GM21390 (cell line): ENCODE measurements around the gene RALGAPA1.
"Not testable (repeated sequence)": the region's sequence is repeated elsewhere in the genome, so short reads cannot be mapped to it uniquely, and the experiment has no call there.

Source experiments
- ATAC-seq: cut with Tn5 transposase; IDR thresholded peaks from one replicate; pipeline ENCODE4 v1.9.1; 2021; ENCODE audit not compliant: unreplicated experiment

RALGAPA1 gene

DNA sequence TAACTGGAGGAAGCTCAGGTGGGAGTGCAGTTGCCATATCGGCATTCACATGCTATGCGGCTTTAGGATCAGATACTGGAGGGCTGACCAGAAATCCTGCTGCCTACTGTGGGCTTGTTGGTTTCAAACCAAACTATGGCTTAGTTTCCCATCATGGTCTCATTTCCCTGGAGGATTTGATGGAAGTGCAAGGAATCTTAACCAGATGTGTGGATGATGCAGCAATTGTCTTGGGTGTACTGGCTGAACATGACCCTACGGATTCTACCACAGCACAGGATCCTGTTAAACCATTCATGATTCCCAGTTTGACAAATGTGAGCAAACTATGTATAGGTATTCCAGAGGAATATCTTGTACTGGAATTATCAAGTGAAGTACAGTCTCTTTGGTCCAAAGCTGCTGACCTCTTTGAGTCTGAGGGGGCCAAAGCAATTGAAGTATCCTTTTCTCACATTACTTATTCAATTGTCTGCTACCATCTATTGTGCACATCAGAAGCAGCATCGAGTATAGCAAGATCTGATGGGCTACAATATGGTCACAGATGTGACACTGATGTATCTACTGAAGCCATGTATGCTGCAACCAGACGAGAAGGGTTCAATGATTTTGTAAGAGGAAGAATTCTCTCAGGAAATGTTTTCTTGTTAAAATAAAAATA lies 42.9 kb downstream of the RALGAPA1 start:
- no peak for ATAC-seq

DNA sequence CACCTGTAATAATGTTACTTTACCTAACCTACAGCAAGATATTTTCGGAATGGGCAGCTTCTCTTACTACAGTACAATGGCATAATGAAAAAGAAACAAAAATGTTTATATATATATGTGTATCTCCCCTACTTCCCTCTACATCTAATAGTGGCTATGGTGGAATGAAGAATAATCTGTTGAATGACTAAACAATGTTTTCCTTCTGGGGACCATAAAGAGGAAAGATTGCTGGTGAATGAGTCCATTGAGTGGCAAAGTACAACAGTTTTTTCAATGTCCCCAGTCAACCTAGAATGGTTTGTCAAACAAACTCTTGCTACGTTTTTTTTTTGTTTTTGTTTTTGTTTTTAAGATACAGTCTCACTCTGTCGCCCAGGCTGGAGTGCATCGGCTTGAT lies 47.2 kb downstream of the RALGAPA1 start:
- ATAC-seq, result no peak

DNA sequence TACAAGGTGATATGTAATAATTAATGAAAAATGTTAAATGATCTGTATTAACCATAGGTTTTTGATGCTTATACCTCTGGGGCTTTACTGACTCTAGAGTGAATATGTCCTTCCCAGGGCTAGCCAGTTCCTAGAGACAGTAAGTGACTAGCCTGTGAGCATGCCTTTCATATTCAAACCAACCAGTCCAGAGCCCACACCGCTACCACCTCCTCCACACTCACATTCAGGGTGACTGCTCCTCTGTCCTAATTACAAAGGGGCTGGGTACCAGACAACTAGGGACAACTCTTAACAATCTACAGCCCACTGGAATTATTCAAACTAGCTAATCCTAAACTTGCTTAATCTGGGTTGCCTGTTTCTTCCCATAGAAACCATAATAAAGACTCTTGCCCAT lies 49.0 kb downstream of the RALGAPA1 start:
- ATAC-seq, result no peak

DNA sequence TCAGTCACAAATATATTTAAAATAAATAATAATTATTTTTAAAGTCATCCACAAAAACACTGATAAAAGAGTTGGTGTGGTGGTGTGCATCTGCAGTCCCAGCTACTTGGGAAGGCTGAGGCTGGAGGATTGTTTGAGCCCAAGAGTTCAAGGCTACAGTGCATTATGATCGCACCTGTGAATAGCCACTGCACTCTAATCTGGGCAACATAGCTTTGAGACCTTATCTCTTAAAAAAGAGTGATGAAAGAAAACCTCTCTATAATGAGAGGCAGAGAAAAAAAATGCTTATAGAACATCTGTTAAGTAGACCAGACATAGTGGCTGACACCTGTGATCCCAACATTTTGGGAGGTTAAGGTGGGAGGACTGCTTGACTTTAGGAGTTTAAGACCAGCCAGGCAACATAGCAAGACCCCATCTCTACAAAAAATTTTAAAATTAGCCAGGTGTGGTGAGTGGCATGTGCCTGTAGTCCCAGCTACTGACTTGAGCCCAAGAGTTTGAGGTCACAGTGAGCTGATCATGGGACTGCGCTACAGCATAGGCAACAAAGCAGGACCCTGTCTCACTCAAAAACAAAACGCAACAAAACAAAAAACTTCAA lies 50.5 kb downstream of the RALGAPA1 start:
- ATAC-seq, result no peak

DNA sequence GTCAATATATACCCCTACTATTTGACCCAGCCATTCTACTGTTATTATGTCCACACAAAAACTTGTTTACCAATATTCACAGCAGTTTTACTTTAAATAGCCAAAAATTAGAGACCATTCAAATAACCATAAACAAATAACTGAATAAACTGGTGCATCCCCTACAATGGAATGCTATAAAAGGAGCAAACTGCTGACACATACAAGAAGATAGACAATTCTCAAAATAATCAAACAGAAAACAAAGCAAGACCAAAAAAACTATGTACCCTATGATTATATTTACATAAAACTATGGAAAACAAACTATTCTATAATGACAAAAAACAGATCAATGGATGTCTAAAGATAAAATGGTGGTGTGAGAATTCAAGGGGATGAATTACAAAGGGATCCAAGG lies 54.4 kb downstream of the RALGAPA1 start:
- ATAC-seq, result no peak

DNA sequence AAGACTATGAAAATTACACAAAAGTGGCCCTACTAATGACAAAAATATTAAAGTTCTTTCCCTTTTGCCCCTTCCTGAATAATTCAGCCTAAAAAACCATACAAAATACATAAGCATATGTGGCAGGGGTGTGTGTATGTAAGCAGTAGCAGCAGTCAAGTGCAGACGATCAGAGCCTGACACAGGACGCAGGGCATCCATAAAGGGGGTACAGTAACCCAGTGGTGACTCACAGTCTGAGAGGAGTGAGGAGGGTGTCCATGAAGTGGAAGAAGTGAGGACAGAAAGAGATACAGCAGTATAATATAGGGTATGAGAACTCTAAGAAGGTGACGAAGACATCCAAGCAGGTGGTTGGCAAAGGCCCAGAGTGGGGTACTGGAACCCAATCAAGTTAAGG lies 56.7 kb downstream of the RALGAPA1 start:
- ATAC-seq, result no peak

DNA sequence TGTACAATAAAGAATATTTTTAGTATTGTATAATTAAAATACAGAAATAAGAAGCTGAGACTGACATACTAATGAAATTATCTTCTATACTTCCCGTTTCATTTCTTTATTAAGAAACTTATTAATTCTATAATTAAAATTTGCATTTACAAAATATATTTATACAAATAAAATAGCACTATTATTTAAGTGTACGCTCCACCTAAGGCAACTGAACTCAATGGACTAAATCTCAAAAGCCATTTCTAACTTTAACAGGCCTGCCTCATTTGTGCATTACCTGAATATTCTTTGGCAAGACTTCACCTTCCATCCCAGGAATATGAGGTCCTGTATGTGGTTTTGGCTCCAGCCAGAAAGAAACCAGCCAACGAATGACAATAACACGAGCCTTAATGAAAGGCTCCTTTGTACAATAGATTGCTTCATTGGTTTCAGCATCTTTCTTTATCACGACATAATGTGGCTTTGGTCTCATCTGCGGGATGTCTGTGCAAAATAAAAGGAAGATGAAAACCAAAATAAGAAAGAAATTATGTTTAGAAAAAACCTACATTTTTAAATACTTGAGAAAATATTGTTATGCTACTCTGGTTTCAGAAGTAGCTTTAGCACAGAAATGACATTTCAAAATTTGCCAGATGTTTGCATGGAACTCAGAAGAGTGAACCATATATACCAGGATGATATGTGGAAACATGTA lies 58.7 kb downstream of the RALGAPA1 start:
- ATAC-seq, result no peak

DNA sequence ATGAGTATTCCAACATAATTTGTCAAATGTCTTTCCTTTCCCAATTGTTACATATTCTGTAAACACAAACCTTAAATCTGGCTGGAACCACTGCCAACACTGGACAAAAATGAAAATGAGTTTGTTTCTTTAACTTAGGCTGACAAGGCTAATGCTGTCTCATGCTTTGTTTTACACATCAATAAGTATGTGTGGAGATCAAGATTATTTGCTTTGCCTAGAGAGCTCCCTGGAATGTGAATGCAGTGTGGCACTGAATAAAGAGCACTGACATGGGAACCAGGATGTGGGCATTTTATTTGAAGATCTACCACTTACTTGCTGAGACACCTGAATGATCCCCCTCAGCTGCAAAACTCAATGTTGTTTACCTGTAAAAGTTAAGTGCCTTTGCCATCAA lies 61.7 kb downstream of the RALGAPA1 start:
- no peak for ATAC-seq

DNA sequence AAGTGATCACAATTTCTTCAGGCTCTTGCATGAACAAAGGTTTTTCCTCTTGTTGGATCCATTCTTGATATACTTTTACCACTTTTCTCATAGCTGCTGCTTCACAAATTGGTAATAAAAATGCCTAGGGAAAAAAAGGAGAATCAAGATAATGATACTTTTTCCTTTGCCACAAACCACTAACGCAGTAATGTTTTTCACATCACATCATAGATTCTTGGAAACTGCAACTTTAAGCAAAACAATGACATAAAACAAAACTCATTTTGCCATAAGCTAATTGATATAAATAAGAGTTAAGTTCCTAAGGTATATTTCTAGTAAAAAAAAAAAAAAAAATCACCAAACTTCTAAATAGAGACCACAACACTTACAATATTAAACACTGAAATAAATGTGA lies 66.7 kb downstream of the RALGAPA1 start:
- ATAC-seq, result no peak

DNA sequence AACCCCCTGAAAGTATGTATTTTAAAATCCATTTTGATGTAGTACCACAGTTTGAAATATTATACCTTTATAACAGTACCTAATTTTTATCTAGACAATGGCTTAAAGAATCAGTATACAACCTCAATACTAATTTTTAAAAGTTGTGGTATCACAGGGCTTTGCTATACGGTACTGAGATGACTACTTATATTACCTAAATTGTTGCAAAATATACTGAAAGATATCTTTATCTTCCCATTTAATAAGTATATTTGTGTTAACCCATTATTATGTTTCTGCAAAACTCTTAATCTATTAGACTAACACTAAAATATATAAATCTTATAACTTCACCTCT lies 67.1 kb downstream of the RALGAPA1 start:
- no peak for ATAC-seq

DNA sequence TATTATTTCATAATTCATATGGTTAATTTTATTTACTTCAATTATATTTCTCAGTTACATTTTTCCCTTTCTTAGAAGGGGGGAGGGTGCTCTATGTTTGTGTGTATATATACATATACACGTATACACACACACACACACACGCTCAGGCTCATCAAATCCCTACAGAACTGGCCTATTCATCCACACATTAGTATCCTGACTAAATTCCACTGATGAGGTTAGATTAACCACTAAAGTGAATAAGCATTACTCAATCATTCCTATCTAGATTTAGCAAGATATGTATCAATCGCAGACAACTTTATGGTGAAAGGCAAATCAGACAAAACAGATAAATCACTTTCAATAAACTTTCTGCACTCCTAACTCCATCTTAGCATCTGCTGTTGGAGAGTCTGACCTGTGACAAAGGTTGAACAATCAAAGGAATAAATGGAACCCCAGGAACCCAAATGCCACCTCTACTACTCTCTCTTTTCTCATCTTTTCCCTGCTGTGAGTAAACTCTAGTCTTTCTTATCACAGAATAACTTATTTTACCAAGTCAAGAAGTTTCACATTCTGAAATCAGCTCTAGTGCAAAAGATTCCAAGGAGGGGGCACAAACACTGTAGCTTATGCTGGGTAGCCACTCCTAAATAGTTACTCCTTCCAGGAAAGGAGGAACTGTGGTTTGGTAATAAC lies 67.6 kb downstream of the RALGAPA1 start:
- ATAC-seq, result no peak

DNA sequence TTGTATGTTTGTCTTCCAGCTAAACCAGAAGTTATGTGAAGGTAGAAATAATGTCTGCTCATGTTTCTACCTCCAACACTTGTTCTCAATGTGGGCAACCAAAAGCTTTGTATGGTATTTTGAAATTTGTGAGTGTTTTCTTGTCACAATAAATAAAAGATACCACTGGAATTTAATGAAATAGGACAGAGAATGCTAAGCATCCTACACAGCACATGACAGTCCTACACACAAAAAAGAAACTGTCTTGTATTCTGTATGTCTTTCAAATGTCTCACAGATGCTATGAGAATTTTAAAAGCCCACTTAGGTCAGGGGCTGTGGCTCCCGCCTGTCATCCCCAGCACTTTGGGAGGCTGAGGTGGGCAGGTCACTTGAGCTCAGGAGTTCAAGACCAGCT lies 68.9 kb downstream of the RALGAPA1 start:
- ATAC-seq, result no peak

DNA sequence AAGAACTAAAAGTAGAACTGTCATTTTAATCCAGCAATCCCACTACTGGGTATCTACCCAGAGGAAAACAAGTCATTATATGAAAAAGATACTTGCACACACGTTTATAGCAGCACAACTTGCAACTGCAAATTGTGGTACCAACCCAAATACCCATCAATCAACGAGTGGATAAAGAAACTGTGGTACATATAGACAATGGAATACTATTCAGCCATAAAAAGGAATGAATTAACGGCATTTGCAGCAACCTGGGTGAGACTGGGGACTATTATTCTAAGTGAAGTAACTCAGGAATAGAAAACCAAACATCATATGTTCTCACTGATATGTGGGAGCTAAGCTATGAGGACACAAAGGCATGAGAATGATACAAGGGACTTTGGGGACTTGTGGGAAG lies 73.9 kb downstream of the RALGAPA1 start:
- not testable (repeated sequence) for ATAC-seq

DNA sequence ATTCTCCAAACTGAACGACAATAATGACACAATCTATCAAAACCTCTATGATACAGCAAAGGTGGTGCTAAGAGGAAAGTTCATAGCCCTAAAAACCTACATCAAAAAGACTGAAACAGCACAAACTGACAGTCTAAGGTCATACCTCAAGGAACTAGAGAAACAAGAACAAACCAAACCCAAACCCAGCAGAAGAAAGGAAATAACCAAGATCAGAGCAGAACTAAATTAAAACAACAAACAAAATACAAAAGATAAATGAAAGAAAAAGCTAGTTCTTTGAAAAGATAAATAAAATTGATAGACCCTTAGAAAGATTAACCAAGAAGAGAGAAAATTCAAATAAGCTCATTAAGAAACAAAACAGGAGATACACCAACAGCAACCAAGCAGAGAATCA lies 75.6 kb downstream of the RALGAPA1 start:
- ATAC-seq, result not testable (repeated sequence)

DNA sequence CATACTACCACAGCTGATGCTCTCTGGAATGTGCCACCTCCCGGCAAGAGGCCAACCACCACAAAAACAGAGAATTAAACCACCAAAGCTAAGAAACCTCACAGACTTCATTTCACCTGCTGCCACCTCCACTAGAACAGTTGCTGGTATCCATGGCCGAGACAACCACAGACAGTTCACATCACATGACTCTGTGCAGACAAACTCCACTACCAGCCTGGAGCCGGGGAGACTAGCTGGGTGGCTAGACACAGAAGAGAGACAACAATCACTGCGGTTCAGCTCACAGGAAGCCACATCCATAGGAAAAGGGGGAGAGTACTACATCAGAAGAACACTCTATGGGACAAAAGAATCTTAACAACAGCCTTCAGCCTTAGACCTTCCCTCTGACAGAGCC lies 78.2 kb downstream of the RALGAPA1 start:
- no peak for ATAC-seq

DNA sequence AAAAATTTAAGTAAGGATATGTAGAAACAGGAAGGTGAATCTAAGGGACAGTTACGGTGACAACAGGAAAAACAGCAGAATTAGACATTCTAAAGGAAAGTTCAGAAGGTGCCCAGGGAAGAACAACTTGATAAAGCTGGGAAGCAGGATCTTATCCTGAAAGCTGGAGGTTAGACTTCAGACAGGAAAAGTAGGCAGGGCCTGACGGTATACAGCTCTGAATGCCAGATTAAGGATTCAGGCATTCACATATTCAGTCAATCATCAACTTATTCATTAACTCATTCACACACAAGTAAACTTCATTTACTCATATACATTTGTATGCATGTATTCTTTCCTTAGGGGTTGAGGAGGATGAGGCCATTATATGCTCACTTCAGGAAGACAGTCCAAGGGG lies 81.3 kb downstream of the RALGAPA1 start:
- ATAC-seq, result no peak

DNA sequence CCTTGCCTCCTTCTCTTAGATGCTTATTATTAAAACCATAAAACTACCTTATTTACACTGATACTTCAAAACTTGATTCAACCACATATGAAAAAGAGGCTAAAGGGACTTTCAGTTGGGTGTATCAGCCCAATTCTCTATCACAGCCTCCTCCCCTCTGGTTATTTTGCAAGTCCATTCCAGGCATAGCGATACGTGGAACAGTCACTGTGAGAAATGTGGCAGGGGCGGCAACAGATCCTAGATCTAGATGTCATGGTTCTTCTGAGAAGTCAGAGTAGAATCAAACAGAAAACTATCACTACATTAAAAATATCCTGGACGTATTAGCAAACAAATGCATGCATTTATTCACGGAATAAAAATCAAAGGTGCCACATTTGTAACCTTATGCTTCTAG lies 83.2 kb downstream of the RALGAPA1 start:
- ATAC-seq, result no peak

DNA sequence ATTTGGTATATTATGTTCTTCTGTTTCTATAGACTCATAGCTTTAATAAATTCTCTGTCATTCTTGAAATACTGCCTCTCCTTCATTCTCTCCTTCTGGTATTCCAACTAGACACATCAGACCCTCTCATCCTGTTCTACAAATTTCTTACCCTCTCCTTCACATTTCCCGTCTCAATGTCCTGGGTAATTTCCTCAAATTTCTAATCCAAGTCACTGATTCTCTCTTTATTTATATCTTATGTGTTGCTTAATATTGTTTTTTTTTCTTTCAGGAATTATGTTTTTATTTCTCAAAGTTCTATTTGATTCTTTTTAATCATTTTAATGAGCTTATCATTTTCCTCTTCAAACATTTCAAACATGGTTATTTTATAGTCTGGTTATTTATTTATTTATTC lies 94.0 kb downstream of the RALGAPA1 start:
- no peak for ATAC-seq

DNA sequence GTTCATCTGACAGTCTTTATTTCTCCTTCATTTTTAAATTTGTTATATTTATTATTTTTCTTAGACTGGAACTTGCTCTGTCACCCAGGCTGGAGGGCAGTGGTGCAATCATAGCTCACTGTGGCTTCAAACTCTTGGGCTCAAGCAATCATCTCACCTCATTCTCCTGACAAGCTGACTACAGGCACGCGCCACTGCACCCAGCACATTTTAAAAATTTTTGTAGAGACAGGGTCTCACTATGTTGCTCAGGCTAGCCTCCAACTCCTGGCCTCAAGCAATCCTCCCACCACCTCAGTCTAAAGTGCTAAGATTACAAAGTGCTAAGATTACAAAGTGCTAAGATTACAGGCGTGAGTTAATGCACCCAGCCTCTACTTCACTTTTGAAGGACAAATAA lies 96.6 kb downstream of the RALGAPA1 start:
- ATAC-seq, result no peak

DNA sequence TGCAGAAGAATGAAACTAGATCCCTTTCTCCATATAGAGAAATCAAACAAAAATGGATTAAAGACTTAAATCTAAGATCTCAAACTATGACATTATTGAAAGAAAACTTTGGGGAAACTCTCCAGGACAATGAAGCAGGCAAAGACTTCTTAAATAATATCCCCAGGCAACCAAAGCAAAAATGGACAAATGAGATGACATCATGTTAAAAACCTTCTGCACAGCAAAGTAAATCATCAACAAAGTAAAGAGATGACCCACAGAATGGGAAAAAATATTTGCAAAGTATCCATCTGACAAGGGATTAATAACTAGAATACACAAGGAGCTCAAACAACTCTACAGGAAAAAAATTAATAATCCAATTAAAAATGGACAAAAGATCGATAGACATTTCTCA lies 101.0 kb downstream of the RALGAPA1 start:
- no peak for ATAC-seq

DNA sequence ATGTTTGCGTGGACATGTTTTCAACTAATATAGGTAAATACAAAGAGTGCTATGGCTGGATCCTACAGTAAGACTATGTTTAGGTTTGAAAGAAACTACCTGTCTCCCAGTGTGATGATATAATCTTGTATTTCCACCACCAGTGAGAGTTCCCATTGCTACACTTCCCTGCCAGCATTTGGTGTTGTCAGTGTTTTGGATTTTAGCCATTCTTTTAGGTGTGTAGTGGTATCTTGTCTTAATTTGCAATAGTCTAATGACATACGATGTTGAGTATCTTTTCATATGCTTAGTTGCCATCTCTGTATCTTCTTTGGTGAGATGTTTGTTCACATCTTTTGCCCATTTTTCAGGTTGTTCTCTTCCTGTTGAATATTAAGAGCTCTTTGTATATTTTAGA lies 103.5 kb downstream of the RALGAPA1 start:
- no peak for ATAC-seq
